GM06990 (cell line): ENCODE results near the gene TUBB4B.

Experiments used
- DNase-seq: peaks from one replicate; pipeline ENCODE4 v3.0.0-alpha.2; 2011; ENCODE audit not compliant: insufficient read length; ENCODE audit errors: extremely low read depth
- H3K27me3 ChIP-seq: replicated peaks from 2 replicates; pipeline ENCODE4 v1.6.0; 2011; ENCODE audit warnings: low read length; ENCODE audit not compliant: control insufficient read depth, insufficient read depth
- H3K36me3 ChIP-seq: 2 replicates; pipeline ENCODE4 v1.5.1; 2011; ENCODE audit warnings: low read length; ENCODE audit not compliant: control insufficient read depth, insufficient read depth
- H3K4me3 ChIP-seq: replicated peaks from 2 replicates; pipeline ENCODE4 v1.5.1; 2011; ENCODE audit warnings: low read depth, mild to moderate bottlenecking, control low read depth, low read length
- TF ChIP-seq, protein P1 (sequence below): IDR thresholded peaks from 2 replicates; pipeline ENCODE4 v1.5.1; 2011; ENCODE audit warnings: low read length, control low read depth, mild to moderate bottlenecking, inconsistent platforms; ENCODE audit not compliant: insufficient read depth, poor library complexity, severe bottlenecking

Gene TUBB4B

DNA sequence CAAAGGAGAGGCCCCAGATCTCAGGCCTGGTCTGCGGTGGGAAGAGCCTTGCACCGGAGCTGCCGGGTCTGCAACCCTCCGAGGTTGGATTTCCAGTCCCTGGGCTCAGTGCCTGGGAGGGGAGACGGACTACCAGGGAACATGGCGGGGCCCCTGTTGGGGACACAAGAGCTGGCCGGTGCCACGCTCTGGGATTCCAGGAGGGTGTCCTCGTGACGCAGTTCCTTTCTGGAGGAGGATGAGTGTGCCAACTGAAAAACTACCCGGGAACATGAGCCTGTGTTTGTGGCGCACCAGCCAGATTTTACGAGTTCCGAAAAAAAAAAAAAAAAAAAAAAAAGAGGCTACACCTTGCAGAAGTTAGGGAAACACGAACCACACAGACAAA lies 52.0 kb downstream of the TUBB4B start:
- no peak for DNase-seq
- Histone ChIP-seq H3K27me3 (no peaks in the 10 kb centered on the region; the same call in 1 of the 2 replicates), H3K4me3 (no peak overlapping the region), H3K36me3 (no peaks in the 10 kb centered on the region)
- TF ChIP-seq, protein P1, sequence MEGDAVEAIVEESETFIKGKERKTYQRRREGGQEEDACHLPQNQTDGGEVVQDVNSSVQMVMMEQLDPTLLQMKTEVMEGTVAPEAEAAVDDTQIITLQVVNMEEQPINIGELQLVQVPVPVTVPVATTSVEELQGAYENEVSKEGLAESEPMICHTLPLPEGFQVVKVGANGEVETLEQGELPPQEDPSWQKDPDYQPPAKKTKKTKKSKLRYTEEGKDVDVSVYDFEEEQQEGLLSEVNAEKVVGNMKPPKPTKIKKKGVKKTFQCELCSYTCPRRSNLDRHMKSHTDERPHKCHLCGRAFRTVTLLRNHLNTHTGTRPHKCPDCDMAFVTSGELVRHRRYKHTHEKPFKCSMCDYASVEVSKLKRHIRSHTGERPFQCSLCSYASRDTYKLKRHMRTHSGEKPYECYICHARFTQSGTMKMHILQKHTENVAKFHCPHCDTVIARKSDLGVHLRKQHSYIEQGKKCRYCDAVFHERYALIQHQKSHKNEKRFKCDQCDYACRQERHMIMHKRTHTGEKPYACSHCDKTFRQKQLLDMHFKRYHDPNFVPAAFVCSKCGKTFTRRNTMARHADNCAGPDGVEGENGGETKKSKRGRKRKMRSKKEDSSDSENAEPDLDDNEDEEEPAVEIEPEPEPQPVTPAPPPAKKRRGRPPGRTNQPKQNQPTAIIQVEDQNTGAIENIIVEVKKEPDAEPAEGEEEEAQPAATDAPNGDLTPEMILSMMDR: no peak
